ENCODE data around the gene ACVR2B. TPM values are rescaled to one million over a fixed set of nuclear protein-coding genes. Genes with fewer than 3 reads are reported as not detected.

Gene ACVR2B
- total and polyA plus RNA-seq, 2 donors (not counting 1 experiment from before 2014, with no cell fraction given), result 0.18 to 4.2 TPM

- no peak overlapping the region for H3K4me2 ChIP-seq (replicated peaks; ENCODE audit: low read depth, low read length, poor library complexity, severe bottlenecking)
- Mint-ChIP-seq H3K9me3 (ENCODE audit: insufficient read depth) (no peaks in the 10 kb centered on the region), H3K4me3 (no peak overlapping the region), H3K27ac (no peak overlapping the region), H3K27me3 (no peaks in the 10 kb centered on the region), H3K4me1 (peaks cover 2% of the 10 kb centered on the region)
- ChIA-PET CTCF (interaction anchor here (3.2 kb wide), 1 partner anchor 9 kb away, joined by 14 read pairs; no protein-coding TSS in a partner anchor), POLR2A (no interaction called here)
- no peak overlapping the region for H3K4me3 ChIP-seq (ENCODE audit: control extremely low read depth in 1 of 5, extremely low read depth in 1 of 5, insufficient read depth in 1 of 5, low read depth in 2 of 5, low read length in 4 of 5)
- H3K79me2 ChIP-seq (ENCODE audit: control insufficient read depth, insufficient read depth, low read length), result no peaks in the 10 kb centered on the region
- no peak overlapping the region for H3K9ac ChIP-seq (ENCODE audit: low read length)
- no peaks in the 10 kb centered on the region for H3K9me3 ChIP-seq (ENCODE audit: control extremely low read depth in 1 of 3, control insufficient read depth in 2 of 3, insufficient read depth in 1 of 3, low read length in 2 of 3)
- no peaks in the 10 kb centered on the region for H3K36me3 ChIP-seq (replicated peaks in 1 of 2; ENCODE audit: control extremely low read depth in 1 of 2, control insufficient read depth in 1 of 2, extremely low read depth in 1 of 2, insufficient read depth in 2 of 2, low read length in 1 of 2)
- no peak for TF ChIP-seq EZH2 (IDR thresholded peaks at IDR 0.05; ENCODE audit: borderline replicate concordance, insufficient read depth, low read depth, low read length, poor library complexity, severe bottlenecking)
- TF ChIP-seq, protein P1, sequence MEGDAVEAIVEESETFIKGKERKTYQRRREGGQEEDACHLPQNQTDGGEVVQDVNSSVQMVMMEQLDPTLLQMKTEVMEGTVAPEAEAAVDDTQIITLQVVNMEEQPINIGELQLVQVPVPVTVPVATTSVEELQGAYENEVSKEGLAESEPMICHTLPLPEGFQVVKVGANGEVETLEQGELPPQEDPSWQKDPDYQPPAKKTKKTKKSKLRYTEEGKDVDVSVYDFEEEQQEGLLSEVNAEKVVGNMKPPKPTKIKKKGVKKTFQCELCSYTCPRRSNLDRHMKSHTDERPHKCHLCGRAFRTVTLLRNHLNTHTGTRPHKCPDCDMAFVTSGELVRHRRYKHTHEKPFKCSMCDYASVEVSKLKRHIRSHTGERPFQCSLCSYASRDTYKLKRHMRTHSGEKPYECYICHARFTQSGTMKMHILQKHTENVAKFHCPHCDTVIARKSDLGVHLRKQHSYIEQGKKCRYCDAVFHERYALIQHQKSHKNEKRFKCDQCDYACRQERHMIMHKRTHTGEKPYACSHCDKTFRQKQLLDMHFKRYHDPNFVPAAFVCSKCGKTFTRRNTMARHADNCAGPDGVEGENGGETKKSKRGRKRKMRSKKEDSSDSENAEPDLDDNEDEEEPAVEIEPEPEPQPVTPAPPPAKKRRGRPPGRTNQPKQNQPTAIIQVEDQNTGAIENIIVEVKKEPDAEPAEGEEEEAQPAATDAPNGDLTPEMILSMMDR (IDR thresholded peaks at IDR 0.05), result no peak
- WGBS (ENCODE audit: insufficient coverage), result no CpG with 5 or more reads among the region's 2 CpGs
- H3K4me1 ChIP-seq (ENCODE audit: control insufficient read depth in 2 of 2, insufficient read depth in 2 of 2, low read length in 2 of 2), result no peaks in the 10 kb centered on the region
- intact Hi-C loops (cut with micrococcal nuclease), result no loop called here
- DNase-seq (no peak), ATAC-seq (ENCODE audit: low read depth) (no peak)
- H3K27ac ChIP-seq (ENCODE audit: low read length in 2 of 2), result no peak overlapping the region
- no peaks in the 10 kb centered on the region for H4K20me1 ChIP-seq (ENCODE audit: control insufficient read depth, insufficient read depth, low read length, poor library complexity, severe bottlenecking)
- no peak overlapping the region for H2AFZ ChIP-seq (ENCODE audit: insufficient read depth, low read depth, low read length, poor library complexity, severe bottlenecking)
- H3K27me3 ChIP-seq (replicated peaks in 1 of 4; ENCODE audit: control extremely low read depth in 1 of 4, control insufficient read depth in 3 of 4, insufficient read depth in 4 of 4, low read length in 3 of 4), result no peaks in the 10 kb centered on the region
These were observed 35.3 kb downstream of the ACVR2B start for GRCh38 chr3:38488949-38489348.

DNA sequence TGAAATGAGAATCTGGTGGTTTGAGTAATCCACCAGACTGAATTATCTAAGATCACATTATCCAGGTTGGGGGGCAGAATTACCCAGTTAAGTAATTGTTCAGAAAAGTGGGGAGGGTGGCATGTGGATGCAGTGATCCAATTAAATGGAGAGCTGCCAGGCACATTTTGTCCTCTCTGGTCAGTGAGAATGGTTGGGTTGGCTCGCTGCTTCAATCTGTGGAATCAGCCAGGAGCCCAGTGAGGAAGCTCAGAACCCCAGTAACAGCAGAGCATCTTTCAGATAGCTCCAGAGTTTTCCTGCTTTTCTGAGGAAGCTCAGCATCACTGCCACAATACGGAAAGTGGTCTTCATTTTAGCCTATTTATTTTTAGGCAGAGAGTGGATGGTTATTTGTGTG lies 36.1 kb downstream of the ACVR2B start:
- CTCF ChIA-PET, result interaction anchor here (3.2 kb wide), 1 partner anchor 9 kb away, joined by 14 read pairs; no protein-coding TSS in a partner anchor
- 96% methylated on average over 2 of the region's 2 CpGs for WGBS (ENCODE audit: insufficient coverage)
- intact Hi-C loops (cut with micrococcal nuclease), result no loop called here

More for the DNA sequence above, 36.1 kb downstream of the ACVR2B start:
- Histone ChIP-seq H3K4me1 (ENCODE audit: control insufficient read depth in 2 of 2, insufficient read depth in 2 of 2, low read length in 2 of 2) (no peaks in the 10 kb centered on the region), H3K79me2 (ENCODE audit: control insufficient read depth, insufficient read depth, low read length) (no peaks in the 10 kb centered on the region), H3K36me3 (replicated peaks in 1 of 2; ENCODE audit: control extremely low read depth in 1 of 2, control insufficient read depth in 1 of 2, extremely low read depth in 1 of 2, insufficient read depth in 2 of 2, low read length in 1 of 2) (no peaks in the 10 kb centered on the region), H2AFZ (ENCODE audit: insufficient read depth, low read depth, low read length, poor library complexity, severe bottlenecking) (no peak overlapping the region), H3K4me3 (ENCODE audit: control extremely low read depth in 1 of 5, extremely low read depth in 1 of 5, insufficient read depth in 1 of 5, low read depth in 2 of 5, low read length in 4 of 5) (no peak overlapping the region), H3K9me3 (ENCODE audit: control extremely low read depth in 1 of 3, control insufficient read depth in 2 of 3, insufficient read depth in 1 of 3, low read length in 2 of 3) (no peaks in the 10 kb centered on the region), H3K27ac (ENCODE audit: low read length in 2 of 2) (no peak overlapping the region), H3K9ac (ENCODE audit: low read length) (no peak overlapping the region), H4K20me1 (ENCODE audit: control insufficient read depth, insufficient read depth, low read length, poor library complexity, severe bottlenecking) (no peaks in the 10 kb centered on the region), H3K4me2 (replicated peaks; ENCODE audit: low read depth, low read length, poor library complexity, severe bottlenecking) (no peak overlapping the region), H3K27me3 (replicated peaks in 1 of 4; ENCODE audit: control extremely low read depth in 1 of 4, control insufficient read depth in 3 of 4, insufficient read depth in 4 of 4, low read length in 3 of 4) (no peaks in the 10 kb centered on the region)
- DNase-seq, result no peak
- Mint-ChIP-seq H3K27ac (no peak overlapping the region), H3K27me3 (no peaks in the 10 kb centered on the region), H3K9me3 (ENCODE audit: insufficient read depth) (no peaks in the 10 kb centered on the region), H3K4me3 (no peak overlapping the region), H3K4me1 (peaks cover 2% of the 10 kb centered on the region)
- TF ChIP-seq EZH2 (IDR thresholded peaks at IDR 0.05; ENCODE audit: borderline replicate concordance, insufficient read depth, low read depth, low read length, poor library complexity, severe bottlenecking), result no peak
- TF ChIP-seq, protein P1 (IDR thresholded peaks at IDR 0.05), result no peak
- POLR2A ChIA-PET, result no interaction called here
- no peak for ATAC-seq (ENCODE audit: low read depth)
